Endothelial cell of hepatic sinusoid (primary cell): Measurements from ENCODE around the gene SNRPN.
"Not testable (repeated sequence)": the region's sequence is repeated elsewhere in the genome, so short reads cannot be mapped to it uniquely, and the experiment has no call there.

Experiments
- in situ Hi-C: cut with HindIII; loops from 2 replicates; pipeline ENCODE4 v1.10.0; 2017; ENCODE audit warnings: low sequenced_read_pairs

The SNRPN gene

GRCh38 chr15:24966364-24967103 is 11.7 kb downstream of the SNRPN start:
- in situ Hi-C loops, result no loop called here

DNA sequence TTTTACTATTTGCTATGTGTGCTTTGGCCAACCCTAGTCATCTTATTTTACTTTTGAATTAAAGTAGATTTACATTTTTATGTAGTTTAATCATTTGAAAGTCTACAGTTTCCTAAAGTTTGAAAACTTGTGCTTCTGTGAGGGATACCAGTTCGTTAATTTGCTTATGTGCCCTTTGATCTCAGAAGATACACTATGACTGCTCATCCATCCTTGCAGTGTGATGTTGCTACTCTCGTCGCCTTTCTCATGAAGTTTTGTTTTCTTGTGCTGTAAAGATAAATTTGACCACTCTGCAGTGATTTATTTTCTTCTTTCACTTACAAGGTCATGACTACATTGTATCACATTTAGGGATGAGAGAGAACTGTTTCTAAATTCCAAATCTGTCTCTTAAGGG is 16.3 kb downstream of the SNRPN start:
- in situ Hi-C loops, result no loop called here

DNA sequence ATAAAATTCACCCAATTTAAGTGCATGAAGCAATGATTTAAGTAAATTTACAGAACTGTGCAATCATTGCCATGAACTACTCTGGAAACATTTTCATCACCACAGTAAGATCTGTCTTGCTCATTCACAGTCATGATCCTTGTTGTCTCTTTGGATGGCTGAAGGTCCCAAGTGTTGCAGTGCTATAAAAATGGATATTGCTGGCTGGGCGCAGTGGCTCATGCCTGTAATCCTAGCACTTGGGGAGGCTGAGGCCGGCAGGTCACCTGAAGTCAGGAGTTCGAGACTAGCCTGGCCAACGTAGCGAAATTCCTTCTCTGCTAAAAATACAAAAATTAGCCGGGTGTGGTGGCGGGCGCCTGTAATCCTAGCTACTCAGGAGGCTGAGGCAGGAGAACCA is 17.0 kb downstream of the SNRPN start:
- in situ Hi-C loops, result no loop called here

- in situ Hi-C loops, result not testable (repeated sequence)
Measured at GRCh38 chr15:24972707-24973106, 17.9 kb downstream of the SNRPN start.

DNA sequence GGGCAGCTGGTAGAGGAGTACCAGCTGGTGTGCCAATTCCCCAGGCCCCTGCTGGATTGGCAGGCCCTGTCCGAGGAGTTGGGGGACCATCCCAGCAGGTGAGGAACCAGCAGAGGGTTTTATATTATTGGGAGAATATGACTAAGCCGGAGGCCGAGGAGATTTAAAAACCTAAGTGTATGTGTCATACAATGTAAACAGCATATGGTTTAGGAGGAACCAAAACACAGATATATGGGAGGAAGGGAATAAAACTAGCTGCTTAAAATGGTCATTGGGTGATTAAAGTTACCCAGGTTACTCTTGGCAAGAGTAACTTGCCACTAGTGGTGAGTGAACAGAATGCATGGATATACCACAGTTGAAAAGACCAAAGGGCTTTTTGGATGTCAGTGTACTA is 22.1 kb downstream of the SNRPN start:
- in situ Hi-C loops, result loop anchor here (25.0 kb wide), 1 partner anchor 135 kb away; no protein-coding TSS in a partner anchor

DNA sequence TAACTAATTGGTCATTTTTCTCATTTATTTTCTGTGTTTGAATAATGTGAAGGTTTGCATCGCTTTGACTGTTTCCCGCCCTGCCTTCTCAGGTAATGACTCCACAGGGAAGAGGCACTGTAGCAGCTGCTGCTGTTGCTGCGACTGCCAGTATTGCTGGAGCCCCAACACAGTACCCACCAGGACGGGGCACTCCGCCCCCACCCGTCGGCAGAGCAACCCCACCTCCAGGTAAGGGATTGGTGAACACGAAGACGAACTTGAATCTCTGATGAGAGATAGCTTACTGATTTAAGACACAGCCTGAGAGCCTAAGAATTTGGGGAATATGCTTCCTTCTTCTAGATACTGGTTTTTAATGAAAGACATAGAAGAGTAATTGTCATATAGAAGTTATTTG is 22.9 kb downstream of the SNRPN start:
- in situ Hi-C loops, result loop anchor here (25.0 kb wide), 1 partner anchor 135 kb away; no protein-coding TSS in a partner anchor

DNA sequence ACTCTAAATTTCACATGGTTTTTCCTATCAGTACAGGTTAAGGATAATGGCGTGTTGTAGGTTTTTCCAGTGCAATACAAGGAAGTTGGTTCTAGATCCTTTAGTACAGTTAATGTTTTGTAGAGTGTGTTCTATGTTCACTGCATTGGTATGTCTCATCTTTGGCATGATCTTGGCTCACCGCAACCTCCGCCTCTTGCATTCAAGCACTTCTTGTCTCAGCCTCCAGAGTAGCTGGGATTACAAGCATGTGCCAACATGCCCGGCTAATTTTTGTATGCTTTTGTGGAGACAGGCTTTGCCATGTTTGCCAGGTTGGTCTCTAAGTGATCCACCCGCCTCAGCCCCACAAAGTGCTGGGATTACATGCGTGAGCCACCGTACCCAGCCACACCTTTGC is 30.4 kb downstream of the SNRPN start:
- in situ Hi-C loops, result loop anchor here (25.0 kb wide), 1 partner anchor 127 kb away; no protein-coding TSS in a partner anchor

GRCh38 chr15:24986653-24987052 is 31.9 kb downstream of the SNRPN start:
- in situ Hi-C loops, result loop anchor here (25.0 kb wide), 1 partner anchor 126 kb away; no protein-coding TSS in a partner anchor

- in situ Hi-C loops, result no loop called here
Measured at GRCh38 chr15:25019434-25019833, 64.6 kb downstream of the SNRPN start.

- in situ Hi-C loops, result no loop called here
Measured at GRCh38 chr15:25022233-25022632, 67.4 kb downstream of the SNRPN start.
